ENCODE results near the gene CELSR1. TPM values are rescaled to one million over a fixed set of nuclear protein-coding genes. Genes with fewer than 3 reads are reported as not detected.

CELSR1 gene
- total RNA-seq, 1 donor, result 1.3 TPM

- peak in 1 of 3 donors; percentile 37 for DNase-seq (ENCODE audit: low read depth in 2 of 3, low spot score in 2 of 3)
Measured at GRCh38 chr22:46357711-46358520, 179.5 kb downstream of the CELSR1 start.

GRCh38 chr22:46356496-46357480, 180.6 kb downstream of the CELSR1 start:
- no peak for DNase-seq (ENCODE audit: low read depth in 2 of 3, low spot score in 2 of 3)

GRCh38 chr22:46355996-46356471, 181.4 kb downstream of the CELSR1 start:
- no peak for DNase-seq (ENCODE audit: low read depth in 2 of 3, low spot score in 2 of 3)

GRCh38 chr22:46355369-46355995, 181.9 kb downstream of the CELSR1 start:
- peak in 2 of 3 donors; percentile 50 to 75 for DNase-seq (ENCODE audit: low read depth in 2 of 3, low spot score in 2 of 3)

GRCh38 chr22:46354993-46355305, 182.5 kb downstream of the CELSR1 start:
- DNase-seq (ENCODE audit: low read depth in 2 of 3, low spot score in 2 of 3), result no peak

GRCh38 chr22:46354176-46354992, 183.0 kb downstream of the CELSR1 start:
- DNase-seq (ENCODE audit: low read depth in 2 of 3, low spot score in 2 of 3), result no peak

- no peak for DNase-seq (ENCODE audit: low read depth in 2 of 3, low spot score in 2 of 3)
Measured at GRCh38 chr22:46353483-46354105, 183.8 kb downstream of the CELSR1 start.

- DNase-seq (ENCODE audit: low read depth in 2 of 3, low spot score in 2 of 3), result no peak
Measured at GRCh38 chr22:46352691-46353386, 184.6 kb downstream of the CELSR1 start.

GRCh38 chr22:46352276-46352675, 185.1 kb downstream of the CELSR1 start:
- DNase-seq (ENCODE audit: low read depth in 2 of 3, low spot score in 2 of 3), result no peak

- DNase-seq (ENCODE audit: low read depth in 2 of 3, low spot score in 2 of 3), result no peak
Measured at GRCh38 chr22:46351767-46352166, 185.7 kb downstream of the CELSR1 start.

GRCh38 chr22:46351131-46351735, 186.2 kb downstream of the CELSR1 start:
- no peak for DNase-seq (ENCODE audit: low read depth in 2 of 3, low spot score in 2 of 3)

GRCh38 chr22:46350646-46351045, 186.8 kb downstream of the CELSR1 start:
- no peak for DNase-seq (ENCODE audit: low read depth in 2 of 3, low spot score in 2 of 3)

GRCh38 chr22:46350121-46350520, 187.3 kb downstream of the CELSR1 start:
- no peak for DNase-seq (ENCODE audit: low read depth in 2 of 3, low spot score in 2 of 3)

GRCh38 chr22:46349681-46350080, 187.7 kb downstream of the CELSR1 start:
- no peak for DNase-seq (ENCODE audit: low read depth in 2 of 3, low spot score in 2 of 3)

- no peak for DNase-seq (ENCODE audit: low read depth in 2 of 3, low spot score in 2 of 3)
Measured at GRCh38 chr22:46349238-46349637, 188.2 kb downstream of the CELSR1 start.

- no peak for DNase-seq (ENCODE audit: low read depth in 2 of 3, low spot score in 2 of 3)
Measured at GRCh38 chr22:46348099-46348695, 189.2 kb downstream of the CELSR1 start.

- DNase-seq (ENCODE audit: low read depth in 2 of 3, low spot score in 2 of 3), result no peak
Measured at GRCh38 chr22:46347646-46348045, 189.8 kb downstream of the CELSR1 start.

GRCh38 chr22:46346680-46347405, 190.6 kb downstream of the CELSR1 start:
- DNase-seq (ENCODE audit: low read depth in 2 of 3, low spot score in 2 of 3), result no peak
